Suprapubic skin (tissue), 4 donors: ENCODE data around the gene GJB6. TPM values are rescaled to one million over a fixed set of nuclear protein-coding genes. Genes with fewer than 3 reads are reported as not detected.

Experiments used
- DNase-seq, 2 donors: peaks; one replicate each; pipeline ENCODE4 v3.0.0-alpha.2; 2019; ENCODE audit warnings: low spot score in 2 of 2
- H3K27ac ChIP-seq: fragments of 200-600 bp; sonication (generic); one replicate; pipeline ENCODE4 v1.5.1; 2019
- H3K27me3 ChIP-seq: fragments of 200-600 bp; sonication (generic); one replicate; pipeline ENCODE4 v1.5.1; 2019
- H3K36me3 ChIP-seq: fragments of 200-600 bp; sonication (generic); one replicate; pipeline ENCODE4 v1.5.1; 2019
- H3K4me1 ChIP-seq: fragments of 200-600 bp; sonication (generic); one replicate; pipeline ENCODE4 v1.5.1; 2019
- H3K4me3 ChIP-seq: fragments of 200-600 bp; sonication (generic); one replicate; pipeline ENCODE4 v1.5.1; 2019; ENCODE audit warnings: mild to moderate bottlenecking
- H3K9me3 ChIP-seq: fragments of 200-600 bp; sonication (generic); one replicate; pipeline ENCODE4 v1.5.1; 2019
- EP300 ChIP-seq: sonication (generic); formaldehyde crosslinking; IDR thresholded peaks from one replicate; pipeline ENCODE4 v1.6.1; 2017; ENCODE audit warnings: antibody characterized with exemption
- POLR2A ChIP-seq, 2 donors: fragments of 450-650 bp; IDR thresholded peaks; one replicate each; pipeline ENCODE4 v1.6.1; 2017; ENCODE audit warnings: antibody characterized with exemption in 2 of 2, mild to moderate bottlenecking in 2 of 2, moderate library complexity in 2 of 2
- POLR2AphosphoS5 ChIP-seq, 3 donors: sonication (generic); formaldehyde crosslinking; IDR thresholded peaks; one replicate each; pipeline ENCODE4 v1.6.1; 2017; ENCODE audit warnings: antibody characterized with exemption in 3 of 3
- WGBS: methylation state at CpG from one replicate; pipeline ENCODE4 v1.1.5; 2018; 5-methylcytosine and 5-hydroxymethylcytosine counted together
- total RNA-seq, 4 donors: library from RNA; depleted of rRNA; stranded (reverse); fragments of >200 nt; gene quantifications; one replicate each; pipeline ENCODE4 v1.1.0, GENCODE V29; 2016
- TF ChIP-seq, protein P1 (sequence below), 2 donors: fragments of 200-600 bp in 1 of 2; fragments of 450-650 bp in 1 of 2; sonication (generic) in 1 of 2; IDR thresholded peaks; one replicate each; pipeline ENCODE4 v1.5.1; 2016 to 2019; ENCODE audit warnings: antibody characterized with exemption in 2 of 2, mild to moderate bottlenecking in 1 of 2, moderate library complexity in 1 of 2

Gene GJB6
- total RNA-seq, 4 donors from 2014 or later = 32.4 to 128 (median 68.0) TPM

DNA sequence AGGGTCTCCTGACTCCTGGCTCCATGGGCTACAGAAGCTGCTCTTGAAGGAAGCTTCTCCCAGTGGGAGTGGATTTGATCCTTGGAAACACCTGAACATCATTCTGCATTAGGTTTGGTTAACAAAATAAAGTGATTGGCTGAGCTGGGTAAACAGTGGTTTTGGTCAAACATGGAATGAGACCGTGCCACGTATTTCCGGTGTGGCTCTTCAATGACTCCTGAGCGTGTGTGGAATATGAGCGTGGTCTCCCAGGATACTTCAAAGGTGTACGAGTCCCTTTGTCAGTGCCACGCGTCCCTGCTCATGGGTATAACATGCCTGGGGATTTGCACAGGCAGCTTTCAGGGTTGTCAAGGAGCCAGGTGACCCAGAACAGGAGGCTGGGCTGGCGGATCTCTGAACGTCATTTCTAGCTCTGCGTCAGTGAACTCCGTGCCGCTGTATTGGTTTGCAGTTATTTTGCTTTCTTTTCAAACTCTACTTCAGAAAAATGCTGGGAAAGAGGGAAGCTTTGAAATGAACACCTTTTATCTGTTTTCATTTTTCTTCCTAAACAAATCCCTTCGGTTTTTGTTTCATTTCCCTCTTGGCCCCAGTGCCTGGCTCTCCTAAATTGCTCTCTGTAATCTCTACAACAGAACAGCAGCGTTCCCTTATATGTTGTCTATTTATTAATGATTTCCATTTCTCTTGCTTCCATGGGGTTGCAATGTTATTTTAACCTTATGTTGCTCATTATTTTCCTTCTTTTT, 26.3 kb upstream of the GJB6 start:
- no peak for DNase-seq
- Histone ChIP-seq H3K27me3 (no peaks in the 10 kb centered on the region), H3K4me1 (no peaks in the 10 kb centered on the region), H3K27ac (no peak overlapping the region), H3K4me3 (peak overlapping the region; percentile 24), H3K36me3 (no peaks in the 10 kb centered on the region), H3K9me3 (no peaks in the 10 kb centered on the region)
- TF ChIP-seq, protein P1, sequence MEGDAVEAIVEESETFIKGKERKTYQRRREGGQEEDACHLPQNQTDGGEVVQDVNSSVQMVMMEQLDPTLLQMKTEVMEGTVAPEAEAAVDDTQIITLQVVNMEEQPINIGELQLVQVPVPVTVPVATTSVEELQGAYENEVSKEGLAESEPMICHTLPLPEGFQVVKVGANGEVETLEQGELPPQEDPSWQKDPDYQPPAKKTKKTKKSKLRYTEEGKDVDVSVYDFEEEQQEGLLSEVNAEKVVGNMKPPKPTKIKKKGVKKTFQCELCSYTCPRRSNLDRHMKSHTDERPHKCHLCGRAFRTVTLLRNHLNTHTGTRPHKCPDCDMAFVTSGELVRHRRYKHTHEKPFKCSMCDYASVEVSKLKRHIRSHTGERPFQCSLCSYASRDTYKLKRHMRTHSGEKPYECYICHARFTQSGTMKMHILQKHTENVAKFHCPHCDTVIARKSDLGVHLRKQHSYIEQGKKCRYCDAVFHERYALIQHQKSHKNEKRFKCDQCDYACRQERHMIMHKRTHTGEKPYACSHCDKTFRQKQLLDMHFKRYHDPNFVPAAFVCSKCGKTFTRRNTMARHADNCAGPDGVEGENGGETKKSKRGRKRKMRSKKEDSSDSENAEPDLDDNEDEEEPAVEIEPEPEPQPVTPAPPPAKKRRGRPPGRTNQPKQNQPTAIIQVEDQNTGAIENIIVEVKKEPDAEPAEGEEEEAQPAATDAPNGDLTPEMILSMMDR (IDR thresholded peaks at IDR 0.05) = no peak
- TF ChIP-seq EP300 (no peak), POLR2AphosphoS5 (IDR thresholded peaks at IDR 0.05) (no peak), POLR2A (IDR thresholded peaks at IDR 0.05) (no peak)
- 70% methylated on average over 15 of the region's 15 CpGs for WGBS

- no peak for DNase-seq
- Histone ChIP-seq H3K9me3 (no peaks in the 10 kb centered on the region), H3K4me1 (no peaks in the 10 kb centered on the region), H3K4me3 (no peak overlapping the region), H3K27me3 (no peaks in the 10 kb centered on the region), H3K27ac (no peak overlapping the region), H3K36me3 (no peaks in the 10 kb centered on the region)
- TF ChIP-seq EP300 = no peak
- no peak for TF ChIP-seq POLR2AphosphoS5 (IDR thresholded peaks at IDR 0.05)
- TF ChIP-seq, protein P1 (IDR thresholded peaks at IDR 0.05) = no peak
- no peak for TF ChIP-seq POLR2A (IDR thresholded peaks at IDR 0.05)
- WGBS = 67% methylated on average over 4 of the region's 4 CpGs
These were observed 22.0 kb upstream of the GJB6 start for GRCh38 chr13:20254076-20254475.

- no peak for TF ChIP-seq EP300
- Histone ChIP-seq H3K27ac (no peak overlapping the region), H3K4me1 (peaks cover 3% of the 10 kb centered on the region), H3K9me3 (no peaks in the 10 kb centered on the region), H3K36me3 (no peaks in the 10 kb centered on the region), H3K27me3 (no peaks in the 10 kb centered on the region), H3K4me3 (no peak overlapping the region)
- no peak for DNase-seq
- 94% methylated on average over 5 of the region's 5 CpGs for WGBS
These were observed 17.8 kb upstream of the GJB6 start for GRCh38 chr13:20249913-20250312.

- no peaks in the 10 kb centered on the region for H3K27me3 ChIP-seq
- TF ChIP-seq POLR2A (IDR thresholded peaks at IDR 0.05) (no peak), POLR2AphosphoS5 (IDR thresholded peaks at IDR 0.05) (no peak), EP300 (no peak)
- TF ChIP-seq, protein P1 (IDR thresholded peaks at IDR 0.05) = no peak
- no peak overlapping the region for H3K4me3 ChIP-seq
- H3K27ac ChIP-seq = no peak overlapping the region
- WGBS = 73% methylated on average over 7 of the region's 10 CpGs
- H3K9me3 ChIP-seq = no peaks in the 10 kb centered on the region
- H3K4me1 ChIP-seq = peaks cover 3% of the 10 kb centered on the region
- no peaks in the 10 kb centered on the region for H3K36me3 ChIP-seq
- DNase-seq = no peak
These were observed 15.8 kb upstream of the GJB6 start for GRCh38 chr13:20247963-20248362.

GRCh38 chr13:20247403-20247802, 15.3 kb upstream of the GJB6 start:
- no peaks in the 10 kb centered on the region for H3K27me3 ChIP-seq
- H3K4me3 ChIP-seq = no peak overlapping the region
- H3K36me3 ChIP-seq = no peaks in the 10 kb centered on the region
- DNase-seq = no peak
- peak overlapping the region; percentile 6 for H3K27ac ChIP-seq
- TF ChIP-seq POLR2A (IDR thresholded peaks at IDR 0.05) = no peak
- TF ChIP-seq, protein P1 (IDR thresholded peaks at IDR 0.05) = no peak
- TF ChIP-seq EP300 = no peak
- no peak for TF ChIP-seq POLR2AphosphoS5 (IDR thresholded peaks at IDR 0.05)
- no peaks in the 10 kb centered on the region for H3K9me3 ChIP-seq
- WGBS = 41% methylated on average over 8 of the region's 14 CpGs
- peaks cover 3% of the 10 kb centered on the region for H3K4me1 ChIP-seq
